GM21825 (cell line): Measurements from ENCODE around the gene HECTD4.
"Not testable (repeated sequence)": the region's sequence is repeated elsewhere in the genome, so short reads cannot be mapped to it uniquely, and the experiment has no call there.

Experiments
- ATAC-seq: cut with Tn5 transposase; IDR thresholded peaks from one replicate; pipeline ENCODE4 v1.9.1; 2021; ENCODE audit warnings: mild to moderate bottlenecking, moderate library complexity; ENCODE audit not compliant: unreplicated experiment

The HECTD4 gene

GRCh38 chr12:112126000-112126438 is 256.2 kb downstream of the HECTD4 start:
- no peak for ATAC-seq

DNA sequence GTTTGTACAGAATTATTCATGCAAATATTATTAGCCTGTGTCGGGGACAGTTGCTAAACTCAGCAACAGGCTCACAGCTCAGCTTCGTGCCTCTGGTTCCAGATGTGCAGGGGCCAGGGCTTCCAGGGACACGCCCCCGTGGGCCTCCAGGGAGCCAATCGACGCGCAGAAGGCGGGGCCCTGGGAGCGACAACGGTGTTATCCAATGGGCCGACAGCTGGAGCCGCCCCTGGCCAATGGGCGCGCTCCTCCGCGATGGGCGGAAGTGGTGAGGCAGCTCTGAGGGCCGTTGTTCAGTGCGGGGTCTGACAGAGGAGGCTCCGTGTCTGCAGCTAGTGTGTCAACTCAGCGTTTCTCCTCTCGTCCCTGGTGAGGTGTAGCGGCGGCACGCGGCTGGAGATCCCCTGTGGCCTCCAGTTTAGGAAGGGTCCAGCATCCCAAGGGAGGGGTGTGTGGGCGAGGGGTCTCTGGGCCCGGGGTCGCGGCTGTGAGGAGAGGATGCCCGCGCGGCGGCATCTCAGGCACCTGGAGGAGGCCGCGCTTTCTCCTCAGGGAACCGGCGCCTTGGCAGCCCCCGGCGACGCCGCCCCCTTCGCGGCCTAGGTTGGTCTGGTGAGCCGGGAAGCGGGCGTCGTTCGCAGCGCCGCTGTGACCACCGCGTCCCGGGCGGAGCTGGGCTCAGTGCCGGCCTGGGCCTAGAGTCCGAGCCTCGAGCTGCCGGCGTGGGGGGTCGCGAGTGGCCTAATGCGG is 256.8 kb downstream of the HECTD4 start, which contains the start of gene TRAFD1:
TRAFD1 (plus strand) TSS at position 311 of the 750 bp plus-strand sequence. CDS start 4,963 bp downstream, outside the sequence.
- peak; percentile 94 for ATAC-seq

GRCh38 chr12:112124918-112125249 is 257.3 kb downstream of the HECTD4 start:
- no peak for ATAC-seq

GRCh38 chr12:112122823-112123690 is 259.2 kb downstream of the HECTD4 start:
- ATAC-seq: no peak

GRCh38 chr12:112121780-112122565 is 260.3 kb downstream of the HECTD4 start:
- no peak for ATAC-seq

DNA sequence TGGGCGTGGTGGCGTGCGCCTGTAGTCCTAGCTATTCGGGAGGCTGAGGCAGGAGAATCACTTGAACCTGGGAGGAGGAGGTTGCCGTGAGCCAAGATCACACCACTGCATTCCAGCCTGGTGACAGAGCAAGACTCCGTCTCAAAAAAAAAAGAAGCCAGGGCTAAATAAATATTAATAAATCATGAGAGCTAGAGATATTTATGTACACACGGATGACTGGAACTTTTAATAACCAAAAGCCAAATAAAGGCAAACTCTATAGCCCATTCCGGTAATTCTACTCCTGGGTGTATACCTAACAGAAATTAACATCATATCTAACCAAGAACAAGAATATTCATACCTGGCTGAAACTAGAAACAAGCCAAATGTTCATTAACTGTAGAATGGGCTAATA is 264.5 kb downstream of the HECTD4 start:
- ATAC-seq: no peak

- ATAC-seq: peak; percentile 54
These were observed 265.8 kb downstream of the HECTD4 start for GRCh38 chr12:112116232-112117060.

DNA sequence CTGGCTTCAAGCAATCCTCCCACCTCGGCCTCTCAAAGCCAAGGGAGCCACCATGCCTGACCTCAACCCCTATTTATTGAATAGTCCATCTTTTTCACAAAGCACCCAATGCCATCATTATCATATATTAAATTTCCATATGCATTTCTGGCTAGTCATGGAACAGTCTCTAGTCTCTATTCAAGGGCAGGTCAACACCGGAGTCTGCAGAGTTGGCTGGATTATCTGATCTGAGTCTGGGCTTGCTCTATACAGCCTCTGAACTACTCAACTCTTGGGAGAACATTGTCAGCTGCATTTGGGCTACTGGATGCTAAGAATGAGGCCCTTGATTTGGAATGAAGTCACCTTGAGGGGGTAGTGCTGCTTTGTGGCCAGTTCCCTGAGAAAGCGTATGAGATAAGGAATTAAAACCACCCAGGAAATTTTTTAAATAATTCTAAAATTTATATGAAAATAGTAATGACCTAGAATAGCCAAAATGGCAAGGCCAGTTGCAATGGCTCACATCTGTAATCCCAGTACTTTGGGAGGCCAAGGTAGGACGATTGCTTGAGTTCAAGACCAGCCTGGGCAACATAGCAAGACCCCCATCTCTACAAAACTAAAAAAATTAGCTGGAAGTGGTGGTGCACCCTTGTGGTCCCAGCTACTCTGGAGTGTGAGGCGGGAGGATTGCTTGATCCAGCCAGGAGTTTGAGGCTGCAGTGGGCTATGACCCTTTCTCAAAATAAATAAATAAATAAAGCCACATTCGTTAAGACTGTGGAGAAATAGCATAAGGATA is 266.8 kb downstream of the HECTD4 start:
- no peak for ATAC-seq

- ATAC-seq: no peak
These were observed 269.7 kb downstream of the HECTD4 start for GRCh38 chr12:112112409-112113133.

DNA sequence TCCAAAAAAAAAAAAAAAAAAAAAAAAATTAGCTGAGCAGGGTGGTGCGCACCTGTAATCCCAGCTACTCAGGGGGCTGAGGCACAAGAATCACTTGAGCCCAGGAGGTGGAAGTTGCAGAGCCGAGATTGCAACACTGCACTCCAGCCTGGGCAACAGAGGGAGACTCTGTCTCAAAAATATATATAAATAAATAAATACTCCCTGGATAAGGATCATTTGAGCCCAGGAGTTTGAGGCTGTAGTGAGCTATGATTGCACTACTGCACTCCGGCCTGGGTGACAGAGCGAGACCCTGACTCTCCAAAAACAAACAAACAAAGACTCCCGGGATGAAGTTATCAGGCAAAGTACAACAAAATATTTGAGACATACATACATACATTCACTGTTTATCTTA is 270.3 kb downstream of the HECTD4 start:
- ATAC-seq: no peak

DNA sequence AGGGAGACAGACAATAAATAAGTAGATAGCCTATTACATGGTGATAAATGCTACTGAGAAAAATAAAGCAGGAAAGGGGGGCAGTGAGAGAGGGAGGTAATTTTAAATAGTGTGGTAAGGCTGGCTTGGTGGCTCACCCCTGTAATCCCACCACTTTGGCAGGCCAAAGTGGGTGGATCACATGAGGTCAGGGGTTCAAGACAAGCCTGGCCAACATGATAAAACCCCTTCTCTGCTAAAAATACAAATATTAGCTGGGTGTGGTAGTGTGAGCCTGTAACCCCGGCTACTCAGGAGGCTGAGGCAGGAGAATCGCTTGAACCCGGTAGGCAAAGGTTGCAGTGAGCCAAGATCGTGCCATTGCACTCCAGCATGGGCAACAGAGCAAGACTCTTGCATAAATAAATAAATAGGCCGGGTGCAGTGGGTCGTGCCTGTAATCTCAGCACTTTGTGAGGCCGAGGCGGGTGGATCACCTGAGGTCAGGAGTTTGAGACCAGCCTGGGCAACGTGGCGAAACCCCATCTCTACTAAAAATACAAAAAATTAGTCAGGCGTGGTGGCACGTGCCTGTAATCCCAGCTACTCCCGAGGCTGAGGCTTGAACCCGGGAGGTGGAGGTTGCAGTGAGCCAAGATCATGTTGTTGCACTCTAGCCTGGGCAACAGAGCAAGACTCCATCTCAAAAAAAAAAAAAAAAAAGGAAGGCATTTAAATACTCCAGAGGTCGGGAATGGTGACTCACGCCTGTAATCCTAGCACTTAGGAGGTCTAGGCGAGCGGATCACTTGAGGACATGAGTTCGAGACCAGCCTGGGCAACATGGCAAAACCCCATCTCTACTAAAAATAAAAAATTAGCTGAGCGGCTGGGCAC is 271.2 kb downstream of the HECTD4 start:
- not testable (repeated sequence) for ATAC-seq
